ENCODE results near the gene ASCL2. TPM values are rescaled to one million over a fixed set of nuclear protein-coding genes. Genes with fewer than 3 reads are reported as not detected.

The ASCL2 gene
- total RNA-seq, 1 experiment from 2014 or later, result not detected

DNA sequence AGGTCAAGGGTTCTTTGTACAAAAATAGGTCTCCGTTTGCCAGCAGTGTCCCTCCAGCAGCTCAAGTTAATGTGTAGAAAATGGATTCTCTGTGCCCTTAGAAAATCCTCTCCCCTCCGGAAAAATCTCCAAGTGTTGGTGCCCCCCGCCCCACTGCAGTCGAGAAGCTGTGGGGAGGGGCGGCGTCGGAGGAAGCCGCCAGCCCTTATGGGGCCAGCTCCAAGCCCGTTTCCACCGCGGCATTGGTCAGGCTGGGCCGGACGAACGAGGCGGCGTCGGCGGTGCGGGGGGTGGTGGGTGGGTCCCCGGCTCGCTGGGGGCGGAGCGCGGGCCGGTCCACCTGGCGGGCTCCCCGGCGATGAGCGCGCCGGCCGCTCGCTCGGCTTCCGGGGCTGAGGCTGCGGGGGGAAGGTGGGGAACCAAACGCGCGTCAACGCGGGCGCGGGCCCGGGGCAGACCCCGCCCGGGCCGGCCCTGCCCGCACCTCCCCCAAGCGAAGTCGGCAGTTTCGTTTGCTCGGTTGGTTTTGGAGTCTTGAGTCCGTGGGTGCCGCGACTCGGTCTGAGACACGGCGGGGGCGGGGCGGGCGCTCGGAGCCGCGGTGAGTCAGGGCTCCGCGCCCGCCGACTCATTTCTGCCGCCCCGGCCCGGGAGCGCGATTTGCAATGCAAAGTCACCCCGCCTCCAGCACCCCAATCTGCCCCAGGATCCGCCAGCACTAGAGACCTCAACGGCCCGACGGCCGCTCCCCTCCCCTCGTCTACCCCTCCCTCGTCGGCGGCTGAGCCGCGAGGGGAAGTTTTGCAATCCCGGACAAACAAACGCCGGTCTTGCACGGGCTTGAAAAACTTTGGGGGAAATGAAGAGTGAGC is 1.4 kb downstream of the ASCL2 start:
- peak; percentile 49 for DNase-seq
- H3K4me3 ChIP-seq, result peak overlapping the region; percentile 46
- H3K36me3 ChIP-seq, result no peaks in the 10 kb centered on the region
- peaks cover 14% of the 10 kb centered on the region for H3K27me3 ChIP-seq
- H3K9me3 ChIP-seq, result no peaks in the 10 kb centered on the region

DNA sequence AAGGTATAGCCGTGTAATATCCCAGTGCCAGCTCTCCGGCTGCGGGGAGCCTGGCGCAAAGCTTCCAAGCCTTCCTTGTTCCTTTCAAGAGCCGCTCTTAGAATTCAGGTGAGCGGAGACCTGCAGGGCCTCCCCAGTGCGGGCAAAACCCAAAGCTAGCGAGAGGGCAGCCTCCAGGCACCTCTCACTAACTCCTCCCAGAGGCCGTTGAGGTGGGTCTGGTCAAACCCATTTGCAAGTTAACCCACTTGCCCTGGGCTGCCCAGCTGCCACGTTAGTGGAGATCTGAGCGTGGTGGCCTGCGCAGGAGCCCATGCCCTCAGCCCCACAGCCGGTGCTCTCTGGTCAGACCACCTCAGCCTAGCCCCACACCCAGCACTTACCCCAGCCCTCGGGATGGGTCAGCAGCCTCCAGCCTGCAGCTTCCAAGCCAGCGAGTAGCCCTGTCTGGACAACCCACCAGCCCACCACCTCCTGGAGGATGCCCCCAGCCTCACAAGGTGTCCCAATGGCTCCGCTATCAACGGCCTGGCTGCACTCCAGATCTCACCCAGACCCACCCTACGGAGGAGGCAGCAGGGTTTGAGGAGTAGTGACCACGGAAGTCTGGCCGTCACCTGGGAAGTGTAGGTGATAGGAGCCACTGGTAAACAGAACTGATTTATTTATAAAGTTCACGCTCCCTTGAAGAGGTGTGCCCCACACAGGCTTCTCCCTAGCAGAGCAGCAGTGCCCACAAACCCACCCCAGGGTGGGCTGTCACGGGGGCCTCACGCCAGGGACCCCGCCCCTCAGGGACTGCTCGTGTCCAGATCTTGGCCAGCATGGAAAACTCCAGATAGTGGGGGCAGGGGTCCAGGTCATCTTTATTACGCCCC is 2.3 kb downstream of the ASCL2 start:
- H3K4me3 ChIP-seq, result no peak overlapping the region
- H3K9me3 ChIP-seq, result no peaks in the 10 kb centered on the region
- peaks cover 14% of the 10 kb centered on the region for H3K27me3 ChIP-seq
- DNase-seq, result no peak
- H3K36me3 ChIP-seq, result no peaks in the 10 kb centered on the region

DNA sequence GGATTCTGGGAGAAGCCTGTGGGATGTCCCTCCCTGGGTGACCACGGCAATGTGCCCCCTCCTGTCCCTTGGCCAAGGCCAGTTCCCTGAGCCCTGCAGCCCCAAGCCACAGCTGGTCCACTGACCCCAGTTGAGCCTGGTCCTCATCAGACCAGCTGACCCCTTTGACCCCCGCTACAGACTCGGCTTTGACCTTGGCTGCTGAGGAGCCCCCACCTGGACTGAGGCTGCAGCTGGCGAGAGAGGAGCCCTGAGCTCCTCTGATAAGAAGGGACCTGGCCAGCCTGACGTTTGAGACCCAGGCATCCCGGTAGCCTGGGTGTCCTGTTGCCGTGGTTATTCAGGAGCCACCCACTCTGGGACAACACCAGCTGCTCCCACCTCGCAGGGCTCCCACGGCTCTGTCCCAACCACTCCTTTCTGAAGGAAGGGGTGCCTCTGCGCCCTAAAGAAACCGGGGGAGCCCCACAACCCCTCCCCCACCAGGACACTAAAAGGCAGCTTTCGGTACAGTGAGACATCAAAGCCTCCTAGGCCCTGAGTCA is 3.0 kb downstream of the ASCL2 start:
- no peaks in the 10 kb centered on the region for H3K9me3 ChIP-seq
- no peak for DNase-seq
- peaks cover 14% of the 10 kb centered on the region for H3K27me3 ChIP-seq
- no peak overlapping the region for H3K4me3 ChIP-seq
- no peaks in the 10 kb centered on the region for H3K36me3 ChIP-seq

DNA sequence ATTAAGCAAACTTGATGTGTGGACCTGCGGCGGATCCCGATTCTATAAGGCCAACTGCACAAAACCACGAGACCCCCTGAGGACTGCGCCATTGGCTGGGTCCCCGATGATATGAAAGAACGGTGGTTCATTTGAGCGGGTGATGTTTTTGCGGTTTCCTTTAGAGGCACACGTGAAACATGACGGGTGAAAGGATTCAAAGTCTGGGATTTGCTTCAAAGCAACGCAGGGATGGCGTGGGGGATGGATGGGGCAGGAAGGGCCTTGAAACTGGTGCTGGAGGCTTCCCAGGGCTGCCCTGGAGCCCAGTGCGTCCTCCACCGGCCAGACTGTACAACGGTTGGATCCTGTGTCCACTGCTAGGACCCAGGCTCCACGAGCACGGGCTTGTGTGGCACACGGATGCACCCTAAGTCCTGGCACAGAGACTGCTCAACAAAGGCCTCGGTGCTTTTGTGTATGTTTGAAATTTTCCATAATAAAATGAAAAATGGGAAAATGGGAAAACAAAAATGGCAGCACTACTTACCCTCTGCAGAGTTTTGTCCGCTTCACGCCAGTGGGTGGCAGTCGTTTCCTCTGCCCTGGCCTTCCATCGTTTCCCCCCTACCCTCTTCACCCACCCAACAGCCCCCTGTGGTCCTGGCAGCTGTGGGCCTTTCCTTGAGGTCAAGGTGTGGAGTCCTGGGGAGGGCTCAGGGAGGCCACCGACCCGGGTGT is 3.6 kb downstream of the ASCL2 start:
- Histone ChIP-seq H3K27me3 (peaks cover 14% of the 10 kb centered on the region), H3K4me3 (no peak overlapping the region)
- DNase-seq, result no peak

DNA sequence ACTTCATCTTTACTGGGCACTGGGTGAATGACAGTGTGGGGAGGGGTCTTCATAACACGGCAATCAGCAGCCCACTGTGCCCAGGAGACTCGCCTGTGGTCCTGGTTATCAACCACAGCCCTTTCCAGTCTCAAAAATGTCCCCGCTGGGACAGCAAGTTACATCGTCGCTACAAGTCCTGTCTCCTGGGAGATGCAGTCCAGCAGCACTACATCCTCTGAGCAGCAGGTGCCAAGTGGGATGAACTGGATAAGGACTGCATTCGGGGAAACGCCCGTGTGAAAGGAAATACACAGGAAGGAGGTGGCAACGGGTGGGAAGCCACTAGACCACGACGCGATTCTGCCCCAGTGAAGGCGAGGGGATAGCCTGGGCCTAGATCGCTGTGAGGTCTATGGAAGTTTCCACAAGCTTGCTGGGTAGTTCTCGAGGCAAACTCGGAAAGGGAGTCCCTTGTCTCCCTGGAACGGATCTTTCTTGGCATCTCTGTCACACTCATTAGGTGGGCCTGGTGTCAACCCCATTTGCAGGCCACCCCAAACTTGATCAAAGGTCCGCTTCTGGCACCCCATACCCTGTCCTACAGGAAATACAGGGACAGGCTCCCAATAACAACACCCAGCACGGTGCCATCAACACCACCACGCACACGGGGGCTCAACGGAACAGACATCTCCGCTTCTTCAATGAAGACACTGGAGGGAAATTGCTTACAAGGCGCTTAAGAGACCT is 4.4 kb downstream of the ASCL2 start:
- Histone ChIP-seq H3K9me3 (no peaks in the 10 kb centered on the region), H3K36me3 (no peaks in the 10 kb centered on the region), H3K4me3 (no peak overlapping the region), H3K27me3 (peaks cover 12% of the 10 kb centered on the region)
- no peak for DNase-seq

More for the DNA sequence above, 3.6 kb downstream of the ASCL2 start:
- H3K36me3 ChIP-seq, result no peaks in the 10 kb centered on the region
- no peaks in the 10 kb centered on the region for H3K9me3 ChIP-seq

DNA sequence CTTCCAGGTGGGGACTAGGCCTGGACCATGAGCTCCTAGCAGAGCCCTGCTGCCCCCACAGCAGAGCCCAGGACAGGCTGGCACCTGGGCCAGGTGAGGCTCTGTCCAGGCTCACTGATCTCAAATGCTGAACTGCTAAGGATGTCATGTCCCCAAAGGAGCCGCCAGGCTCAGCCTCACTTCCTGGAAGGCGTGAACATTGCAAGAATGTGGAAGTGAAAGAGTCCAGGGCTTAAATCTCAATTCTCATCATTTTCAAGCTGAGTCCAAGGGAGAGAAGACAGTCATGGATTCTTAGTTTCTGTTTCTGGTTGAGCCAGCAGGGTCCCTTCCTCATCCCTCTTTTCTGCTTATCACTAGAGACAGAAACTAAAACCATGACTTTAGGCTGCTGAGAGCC is 5.0 kb downstream of the ASCL2 start:
- DNase-seq, result no peak
- H3K36me3 ChIP-seq, result no peaks in the 10 kb centered on the region
- H3K9me3 ChIP-seq, result no peaks in the 10 kb centered on the region
- H3K27me3 ChIP-seq, result peaks cover 6% of the 10 kb centered on the region
- H3K4me3 ChIP-seq, result no peak overlapping the region

DNA sequence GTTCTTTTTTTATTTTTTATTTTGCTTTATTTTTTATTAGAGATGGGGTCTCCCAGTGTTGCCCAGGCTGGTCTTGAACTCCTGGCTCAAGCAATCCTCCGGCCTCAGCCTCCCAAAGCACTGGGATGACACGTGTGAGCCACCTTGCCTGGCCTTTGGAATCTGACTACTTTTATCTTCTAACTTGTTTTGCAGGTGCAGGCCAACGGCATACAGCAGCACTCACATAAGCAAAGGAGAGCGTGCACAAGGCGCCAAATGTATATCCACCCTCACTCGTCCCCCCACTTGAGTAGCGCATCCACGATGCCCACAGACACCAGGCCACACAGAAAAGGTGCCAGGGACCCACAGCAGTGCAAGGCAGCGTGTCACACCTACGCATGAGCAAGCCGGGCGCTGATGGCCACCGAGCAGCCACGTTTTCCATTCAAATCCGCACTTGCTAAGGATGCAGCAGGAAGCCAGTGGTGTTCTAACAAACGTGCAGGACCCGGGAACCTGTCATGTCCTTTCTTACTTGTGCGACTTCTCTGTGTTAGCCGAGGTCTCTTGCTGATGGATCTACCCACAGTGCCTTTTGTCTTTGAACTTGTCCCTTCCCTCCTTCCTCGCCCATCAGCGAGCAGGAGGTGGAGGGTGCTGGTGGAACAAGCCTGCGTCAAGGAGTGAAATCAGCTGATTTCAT is 5.9 kb downstream of the ASCL2 start:
- DNase-seq, result no peak

DNA sequence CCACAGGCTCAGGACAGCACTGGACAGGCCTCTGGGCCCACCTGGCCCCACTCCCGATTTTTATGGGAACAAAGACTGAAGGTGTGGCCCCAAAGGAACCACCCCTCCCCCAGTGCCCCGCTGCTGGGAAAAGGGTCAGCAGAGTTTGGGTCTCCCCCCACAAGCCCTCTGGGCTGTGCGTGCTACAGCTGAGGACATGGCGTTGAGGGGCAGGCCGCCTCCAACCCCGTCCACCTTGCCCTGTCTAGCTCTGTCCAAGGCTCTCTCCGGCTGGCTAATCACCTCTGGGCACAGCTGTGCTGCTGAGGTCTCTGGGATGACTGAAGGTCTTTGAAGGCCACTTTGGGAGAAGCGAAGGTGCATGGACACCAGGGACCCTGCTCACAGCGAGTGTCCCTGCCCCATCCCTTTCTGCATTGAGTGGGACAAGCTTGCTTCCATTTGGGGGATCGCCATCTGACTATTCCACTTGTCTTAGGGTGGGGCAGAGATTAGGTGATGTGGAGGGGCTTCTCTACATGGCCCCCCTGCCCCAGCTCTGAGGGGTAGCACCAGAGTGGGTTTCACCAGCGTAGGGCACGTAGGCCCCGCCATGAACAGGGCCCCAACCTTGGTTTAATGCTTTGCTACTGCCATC is 6.5 kb downstream of the ASCL2 start:
- Histone ChIP-seq H3K9me3 (no peaks in the 10 kb centered on the region), H3K36me3 (no peaks in the 10 kb centered on the region), H3K4me3 (no peak overlapping the region), H3K27me3 (no peaks in the 10 kb centered on the region)
- no peak for DNase-seq

More for the DNA sequence above, 5.9 kb downstream of the ASCL2 start:
- no peak overlapping the region for H3K4me3 ChIP-seq
- no peaks in the 10 kb centered on the region for H3K36me3 ChIP-seq
- peaks cover 3% of the 10 kb centered on the region for H3K27me3 ChIP-seq
- H3K9me3 ChIP-seq, result no peaks in the 10 kb centered on the region

DNA sequence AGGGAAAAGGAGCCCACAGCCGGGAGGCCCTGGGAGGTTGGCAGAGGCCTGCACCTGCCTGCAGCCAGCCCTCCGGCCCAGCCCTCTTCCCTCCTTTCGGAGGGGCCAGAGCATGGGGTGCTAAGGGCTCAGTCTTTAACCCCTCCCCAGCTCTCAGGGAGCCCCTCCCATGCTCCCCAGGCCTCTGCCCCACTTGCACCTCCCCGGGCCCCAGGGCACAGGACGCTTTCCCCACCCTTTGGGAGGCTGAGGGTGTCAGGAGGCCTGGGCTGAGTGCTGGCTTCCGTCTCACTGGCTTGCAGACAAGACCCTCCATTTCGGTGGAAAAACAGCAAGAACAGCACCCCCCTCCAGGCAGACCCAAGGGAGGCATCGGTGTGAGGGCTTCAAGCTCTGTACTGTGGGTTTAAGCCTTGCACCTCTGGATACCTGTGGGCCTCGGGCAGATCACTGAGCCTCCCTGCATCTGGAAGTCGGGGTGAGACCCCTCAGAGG is 7.3 kb downstream of the ASCL2 start:
- no peak for DNase-seq
- H3K9me3 ChIP-seq, result no peaks in the 10 kb centered on the region
- no peak overlapping the region for H3K4me3 ChIP-seq
- no peaks in the 10 kb centered on the region for H3K27me3 ChIP-seq
- no peaks in the 10 kb centered on the region for H3K36me3 ChIP-seq

DNA sequence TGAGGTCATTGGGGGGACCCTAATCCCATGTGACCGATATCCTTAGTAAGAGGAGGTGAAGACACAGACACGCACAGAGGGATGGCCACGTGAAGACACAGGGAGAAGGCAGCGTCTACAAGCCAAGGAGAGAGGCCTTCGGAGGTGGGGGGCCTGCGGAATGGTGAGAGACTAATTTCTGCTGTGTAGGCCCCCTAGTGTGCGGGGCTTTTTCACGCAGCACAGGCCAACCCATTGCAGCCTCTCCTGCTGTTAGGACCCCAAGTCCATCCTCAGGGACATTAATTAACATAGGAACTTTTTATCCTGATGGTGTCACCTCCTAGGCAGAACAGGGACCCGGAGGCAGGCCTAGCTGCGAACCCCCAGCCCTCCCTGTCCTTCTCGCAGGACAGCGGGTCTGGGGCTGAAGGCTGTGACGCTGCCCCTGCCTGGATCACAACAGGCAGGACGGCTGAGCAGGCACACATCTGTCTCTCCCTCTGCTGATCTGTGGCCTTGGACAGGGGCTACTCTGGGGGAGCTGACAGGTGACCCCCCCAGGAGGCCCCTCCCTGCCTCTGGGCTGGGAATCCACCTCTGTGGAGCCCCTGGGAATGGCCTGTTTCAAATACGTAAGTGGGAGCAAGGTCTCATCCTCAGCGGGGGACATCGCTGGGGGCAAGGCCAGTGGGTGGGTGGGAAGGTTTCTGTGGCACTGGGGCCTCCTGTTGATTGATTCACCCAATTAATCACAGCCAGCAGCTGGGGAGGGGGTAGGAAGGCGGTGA is 7.9 kb downstream of the ASCL2 start:
- no peaks in the 10 kb centered on the region for H3K27me3 ChIP-seq
- no peak overlapping the region for H3K4me3 ChIP-seq
- no peak for DNase-seq
- H3K9me3 ChIP-seq, result no peaks in the 10 kb centered on the region
- H3K36me3 ChIP-seq, result no peaks in the 10 kb centered on the region

DNA sequence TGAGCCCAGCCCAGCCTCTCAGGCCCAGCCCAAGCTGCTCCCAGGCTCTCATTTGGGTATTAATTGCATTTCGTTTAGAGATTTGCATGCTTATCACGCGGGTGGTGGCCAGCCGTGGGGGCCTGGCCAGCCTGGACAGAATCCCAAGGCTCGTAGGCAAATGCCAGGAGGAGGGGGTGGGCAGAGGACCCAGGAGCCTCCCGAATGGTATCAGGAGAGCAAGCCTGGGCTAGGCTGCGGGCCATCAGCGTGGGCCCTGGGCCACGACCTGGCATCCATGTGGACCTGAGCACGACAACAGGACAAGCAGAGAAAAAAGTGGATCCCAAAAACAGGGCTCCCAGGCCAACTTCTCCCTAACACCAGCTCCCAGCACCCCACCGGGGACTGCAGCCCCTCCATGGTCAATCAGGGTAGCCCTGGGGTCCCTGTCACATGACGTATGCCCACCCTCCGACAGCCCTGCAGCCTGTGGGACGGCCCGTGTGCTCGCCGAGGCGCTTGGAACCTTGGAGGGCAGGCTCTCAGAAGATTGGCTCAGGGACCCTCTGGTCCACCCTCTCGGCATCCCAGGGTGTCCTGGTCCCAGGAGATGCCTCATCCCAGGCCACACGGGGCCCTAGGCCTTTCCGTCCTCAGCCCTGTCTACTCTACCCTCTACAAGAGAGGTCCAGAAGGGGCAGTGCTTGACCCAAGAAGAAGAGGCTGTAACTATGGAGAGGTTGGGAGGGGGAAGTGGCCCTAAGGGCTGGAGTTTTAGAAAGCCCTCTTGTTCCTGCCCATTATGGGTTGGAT is 8.8 kb downstream of the ASCL2 start:
- H3K27me3 ChIP-seq, result no peaks in the 10 kb centered on the region
- H3K4me3 ChIP-seq, result no peak overlapping the region
- no peaks in the 10 kb centered on the region for H3K9me3 ChIP-seq

DNA sequence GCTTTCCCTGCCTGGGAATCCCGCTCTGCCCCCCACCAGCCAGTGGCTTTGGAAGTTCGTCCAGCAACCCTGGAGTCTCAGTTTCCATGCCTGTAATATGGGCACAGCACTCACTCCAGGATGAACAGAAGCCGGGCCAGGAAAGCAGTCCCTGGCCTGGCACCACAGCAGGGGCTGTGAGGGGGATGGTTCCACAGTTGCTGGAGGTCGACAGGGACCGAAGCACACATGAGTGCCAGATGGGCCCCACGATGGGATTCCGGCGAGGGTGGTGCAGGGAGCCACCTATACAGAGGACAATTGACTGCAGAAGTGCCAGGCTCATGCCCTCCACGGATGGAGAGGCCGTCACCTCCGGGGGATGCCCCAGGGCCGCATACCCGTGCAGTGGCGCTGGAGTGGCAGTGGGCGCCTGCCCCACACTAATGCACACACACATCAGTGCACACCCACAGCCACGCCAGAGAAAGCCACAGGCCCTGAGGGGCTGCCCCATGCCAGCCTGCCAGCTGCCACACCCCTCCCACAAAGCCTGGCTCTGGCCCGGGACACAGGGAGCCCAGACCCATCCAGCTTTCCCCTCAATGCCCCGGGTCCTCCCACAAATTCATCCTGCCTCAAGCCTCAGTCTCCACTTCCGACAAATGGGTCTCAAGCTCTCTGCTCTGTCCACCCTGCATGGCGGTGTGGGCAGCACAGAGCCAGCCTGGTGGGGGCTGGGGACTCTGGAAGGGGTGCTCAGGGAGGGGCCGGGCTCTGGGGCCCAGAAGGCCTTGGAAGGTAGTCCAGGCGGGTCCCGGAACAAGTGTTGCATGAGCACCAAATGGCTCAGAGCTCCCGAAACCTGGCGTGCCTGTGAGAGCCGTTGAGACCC is 9.7 kb downstream of the ASCL2 start:
- no peak overlapping the region for H3K4me3 ChIP-seq
- no peaks in the 10 kb centered on the region for H3K9me3 ChIP-seq
- no peaks in the 10 kb centered on the region for H3K36me3 ChIP-seq
- no peaks in the 10 kb centered on the region for H3K27me3 ChIP-seq
- DNase-seq, result no peak

More for the DNA sequence above, 8.8 kb downstream of the ASCL2 start:
- no peaks in the 10 kb centered on the region for H3K36me3 ChIP-seq
- no peak for DNase-seq

DNA sequence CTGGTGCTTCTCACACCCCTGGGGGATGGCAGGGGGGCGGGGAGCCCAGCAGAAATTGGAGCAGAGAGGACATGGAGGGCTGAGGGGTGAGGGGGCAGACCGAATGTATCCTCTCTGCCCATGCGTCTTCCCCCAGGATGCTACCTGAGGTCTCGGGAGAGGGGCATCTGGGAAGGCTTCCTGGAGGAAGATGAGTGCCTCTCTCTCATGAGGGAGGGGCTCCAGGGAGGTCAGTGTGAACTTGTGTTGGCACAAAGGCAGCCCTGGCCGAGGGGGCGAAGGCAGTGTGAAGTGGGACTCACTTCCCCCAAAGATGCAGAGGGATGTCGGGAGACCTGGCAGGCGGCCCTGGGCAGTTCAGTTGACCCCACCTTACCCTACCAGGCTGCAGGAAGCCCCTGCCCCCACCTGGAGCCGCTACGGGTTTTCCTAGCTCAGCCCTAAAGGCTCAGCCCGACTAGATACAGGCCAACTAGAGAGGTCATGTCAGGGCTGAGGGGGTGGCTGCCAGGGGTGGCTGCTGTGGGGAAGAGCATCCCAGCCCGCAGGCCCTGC is 10.4 kb downstream of the ASCL2 start:
- DNase-seq, result no peak
- Histone ChIP-seq H3K4me3 (no peak overlapping the region), H3K36me3 (no peaks in the 10 kb centered on the region), H3K9me3 (no peaks in the 10 kb centered on the region), H3K27me3 (no peaks in the 10 kb centered on the region)

Measured in MG63 (cell line).